ENCODE data around the gene ZDHHC19.

- TF ChIP-seq, protein P1, sequence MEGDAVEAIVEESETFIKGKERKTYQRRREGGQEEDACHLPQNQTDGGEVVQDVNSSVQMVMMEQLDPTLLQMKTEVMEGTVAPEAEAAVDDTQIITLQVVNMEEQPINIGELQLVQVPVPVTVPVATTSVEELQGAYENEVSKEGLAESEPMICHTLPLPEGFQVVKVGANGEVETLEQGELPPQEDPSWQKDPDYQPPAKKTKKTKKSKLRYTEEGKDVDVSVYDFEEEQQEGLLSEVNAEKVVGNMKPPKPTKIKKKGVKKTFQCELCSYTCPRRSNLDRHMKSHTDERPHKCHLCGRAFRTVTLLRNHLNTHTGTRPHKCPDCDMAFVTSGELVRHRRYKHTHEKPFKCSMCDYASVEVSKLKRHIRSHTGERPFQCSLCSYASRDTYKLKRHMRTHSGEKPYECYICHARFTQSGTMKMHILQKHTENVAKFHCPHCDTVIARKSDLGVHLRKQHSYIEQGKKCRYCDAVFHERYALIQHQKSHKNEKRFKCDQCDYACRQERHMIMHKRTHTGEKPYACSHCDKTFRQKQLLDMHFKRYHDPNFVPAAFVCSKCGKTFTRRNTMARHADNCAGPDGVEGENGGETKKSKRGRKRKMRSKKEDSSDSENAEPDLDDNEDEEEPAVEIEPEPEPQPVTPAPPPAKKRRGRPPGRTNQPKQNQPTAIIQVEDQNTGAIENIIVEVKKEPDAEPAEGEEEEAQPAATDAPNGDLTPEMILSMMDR (conservative IDR thresholded peaks at IDR 0.05 in 1 of 2, IDR thresholded peaks at IDR 0.05 in 1 of 2; ENCODE audit: low read depth in 1 of 2, low read length in 2 of 2): no peak
- TF ChIP-seq EZH2 (IDR thresholded peaks at IDR 0.05; ENCODE audit: low read length, missing control alignments): no peak
Observed at GRCh38 chr3:196177567-196177966, 33.6 kb downstream of the ZDHHC19 start.
